ENCODE data around the gene TBX3. TPM values are rescaled to one million over a fixed set of nuclear protein-coding genes. Genes with fewer than 3 reads are reported as not detected.
A peak's percentile ranks its signal among the peaks of the same experiment; 100 is the strongest.

The TBX3 gene
- total and polyA plus RNA-seq, 3 donors from 2014 or later, result 4.0 to 8.7 (median 8.4) TPM

DNA sequence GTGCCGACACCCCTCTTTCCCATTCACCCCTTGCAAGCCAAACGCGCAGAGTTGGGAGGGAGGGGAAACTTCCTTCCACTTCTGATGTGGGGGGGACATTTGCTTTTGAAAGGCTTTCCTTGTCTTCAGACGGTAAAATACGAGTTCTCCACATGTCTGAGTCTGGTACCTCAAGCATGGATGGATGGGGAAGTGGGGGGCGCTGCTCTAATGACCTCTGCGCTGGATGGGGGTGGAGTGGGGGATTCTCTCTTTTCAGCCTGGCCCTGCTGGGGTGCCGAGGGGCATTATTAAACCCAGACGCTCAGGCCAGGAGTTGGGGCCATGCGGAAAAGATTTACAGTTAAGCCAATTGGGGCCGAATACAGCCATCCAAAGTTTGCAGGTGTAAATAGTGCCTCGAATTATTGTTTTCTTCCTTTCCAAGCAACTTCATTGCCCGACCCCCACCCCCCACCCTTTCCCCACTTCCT, 9.1 kb upstream of the TBX3 start:
- Histone ChIP-seq H3K9me3 (no peaks in the 10 kb centered on the region), H3K27ac (no peak overlapping the region), H3K4me3 (peak overlapping the region; percentile 20 to 31), H3K4me1 (peaks cover 12% of the 10 kb centered on the region), H3K27me3 (no peaks in the 10 kb centered on the region), H3K36me3 (ENCODE audit: low read depth, missing control alignments) (no peaks in the 10 kb centered on the region)
- TF ChIP-seq, protein P1, sequence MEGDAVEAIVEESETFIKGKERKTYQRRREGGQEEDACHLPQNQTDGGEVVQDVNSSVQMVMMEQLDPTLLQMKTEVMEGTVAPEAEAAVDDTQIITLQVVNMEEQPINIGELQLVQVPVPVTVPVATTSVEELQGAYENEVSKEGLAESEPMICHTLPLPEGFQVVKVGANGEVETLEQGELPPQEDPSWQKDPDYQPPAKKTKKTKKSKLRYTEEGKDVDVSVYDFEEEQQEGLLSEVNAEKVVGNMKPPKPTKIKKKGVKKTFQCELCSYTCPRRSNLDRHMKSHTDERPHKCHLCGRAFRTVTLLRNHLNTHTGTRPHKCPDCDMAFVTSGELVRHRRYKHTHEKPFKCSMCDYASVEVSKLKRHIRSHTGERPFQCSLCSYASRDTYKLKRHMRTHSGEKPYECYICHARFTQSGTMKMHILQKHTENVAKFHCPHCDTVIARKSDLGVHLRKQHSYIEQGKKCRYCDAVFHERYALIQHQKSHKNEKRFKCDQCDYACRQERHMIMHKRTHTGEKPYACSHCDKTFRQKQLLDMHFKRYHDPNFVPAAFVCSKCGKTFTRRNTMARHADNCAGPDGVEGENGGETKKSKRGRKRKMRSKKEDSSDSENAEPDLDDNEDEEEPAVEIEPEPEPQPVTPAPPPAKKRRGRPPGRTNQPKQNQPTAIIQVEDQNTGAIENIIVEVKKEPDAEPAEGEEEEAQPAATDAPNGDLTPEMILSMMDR (IDR thresholded peaks at IDR 0.05), result no peak
- no peak for TF ChIP-seq POLR2A (IDR thresholded peaks at IDR 0.05)
- no peak for DNase-seq
- 9 to 14% methylated on average over 12 to 13 of the region's 13 CpGs for WGBS, 2 donors
- intact Hi-C loops (cut with DNase I; ENCODE audit: low total_unique reads), result no loop called here

DNA sequence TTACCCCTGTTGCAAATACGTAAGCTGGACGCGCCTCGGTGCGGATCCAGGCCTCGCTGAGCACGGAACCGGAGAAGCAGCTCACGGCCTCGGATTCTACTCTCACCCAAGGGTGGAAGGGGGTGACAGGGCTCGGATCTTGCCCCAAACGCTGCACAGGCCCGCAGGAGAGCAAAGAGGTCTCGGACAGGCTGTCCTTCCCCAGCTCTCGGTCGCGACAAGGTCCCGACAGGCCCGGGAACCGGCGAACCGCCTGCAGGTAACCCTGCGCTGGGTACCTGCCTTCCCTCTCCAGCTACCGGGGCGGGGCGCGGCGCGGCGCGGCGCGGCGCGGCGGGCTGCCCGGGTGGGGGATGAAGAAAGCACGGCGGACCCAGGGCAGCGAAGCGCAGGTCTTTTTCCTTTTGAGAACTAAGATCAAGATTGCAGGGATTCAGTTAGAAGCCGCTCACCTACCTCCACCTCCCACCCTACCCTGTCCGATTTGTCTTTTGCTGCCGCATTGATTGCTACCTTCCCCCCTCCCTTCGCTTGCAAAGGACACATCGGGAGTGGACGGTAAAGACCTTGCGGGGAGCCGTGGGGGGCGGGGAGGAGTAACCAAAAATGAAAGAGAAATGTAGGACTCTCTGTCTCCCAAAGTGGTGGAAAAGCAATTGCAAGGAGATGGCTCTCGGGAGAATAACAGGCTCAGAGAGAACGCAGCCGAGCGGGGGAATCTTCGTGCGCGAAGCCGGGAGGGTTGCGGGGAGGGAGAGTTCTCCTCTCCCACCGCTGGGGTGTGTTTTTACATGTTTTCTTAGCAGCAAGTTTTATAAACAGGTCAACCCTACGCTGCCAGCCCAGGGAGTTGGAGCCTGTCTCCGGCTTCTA, 8.4 kb upstream of the TBX3 start:
- Histone ChIP-seq H3K27ac (no peak overlapping the region), H3K27me3 (no peaks in the 10 kb centered on the region), H3K36me3 (ENCODE audit: low read depth, missing control alignments) (no peaks in the 10 kb centered on the region), H3K9me3 (no peaks in the 10 kb centered on the region), H3K4me1 (peaks cover 12% of the 10 kb centered on the region), H3K4me3 (peak overlapping the region; percentile 20 to 31)
- intact Hi-C loops (cut with DNase I; ENCODE audit: low total_unique reads), result no loop called here
- no peak for TF ChIP-seq POLR2A (IDR thresholded peaks at IDR 0.05)
- TF ChIP-seq, protein P1 (IDR thresholded peaks at IDR 0.05), result no peak
- WGBS, 2 donors, result 3 to 18% methylated on average over 26 to 61 of the region's 62 CpGs
- DNase-seq, result no peak

- Histone ChIP-seq H3K27ac (no peak overlapping the region), H3K9me3 (no peaks in the 10 kb centered on the region), H3K4me1 (peaks cover 12% of the 10 kb centered on the region), H3K4me3 (peak overlapping the region in 1 of 2 donors; percentile 31), H3K36me3 (ENCODE audit: low read depth, missing control alignments) (no peaks in the 10 kb centered on the region), H3K27me3 (no peaks in the 10 kb centered on the region)
- 50 to 58% methylated on average over 17 to 18 of the region's 18 CpGs for WGBS, 2 donors
- TF ChIP-seq POLR2A (IDR thresholded peaks at IDR 0.05), result no peak
- TF ChIP-seq, protein P1 (IDR thresholded peaks at IDR 0.05), result no peak
- intact Hi-C loops (cut with DNase I; ENCODE audit: low total_unique reads), result no loop called here
- no peak for DNase-seq
Observed at GRCh38 chr12:114691763-114692185, 7.8 kb upstream of the TBX3 start.

DNA sequence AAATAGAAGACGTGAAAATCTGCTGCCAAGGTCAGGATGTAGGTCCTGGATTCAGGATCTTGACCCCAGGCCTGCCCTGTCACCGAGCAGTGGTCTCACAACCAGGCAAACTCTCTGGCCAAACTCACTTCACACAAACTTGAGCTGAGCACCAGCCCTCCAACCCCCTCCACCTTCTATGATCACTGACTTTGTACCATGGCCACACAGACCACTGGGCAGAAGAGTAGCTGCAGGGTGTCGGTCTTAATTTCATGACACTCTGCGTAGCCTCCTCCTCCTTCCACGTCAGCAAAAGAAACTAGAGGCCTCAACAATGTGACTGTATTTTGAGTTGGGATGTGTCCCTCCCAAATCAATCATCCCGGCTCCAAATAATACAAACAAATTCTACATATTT, 7.2 kb upstream of the TBX3 start:
- DNase-seq, result no peak
- H3K4me3 ChIP-seq, result no peak overlapping the region
- no peaks in the 10 kb centered on the region for H3K27me3 ChIP-seq
- H3K36me3 ChIP-seq (ENCODE audit: low read depth, missing control alignments), result no peaks in the 10 kb centered on the region
- intact Hi-C loops (cut with DNase I; ENCODE audit: low total_unique reads), result no loop called here
- WGBS, 2 donors, result 76 to 82% methylated on average over 6 of the region's 6 CpGs
- no peaks in the 10 kb centered on the region for H3K9me3 ChIP-seq
- TF ChIP-seq POLR2A (IDR thresholded peaks at IDR 0.05), result no peak
- TF ChIP-seq, protein P1 (IDR thresholded peaks at IDR 0.05), result no peak
- no peak overlapping the region for H3K27ac ChIP-seq
- peaks cover 12% of the 10 kb centered on the region for H3K4me1 ChIP-seq

All from testis (tissue), 3 donors.